K562 (cell line): Measurements from ENCODE around the gene SUMF1. TPM values are rescaled to one million over a fixed set of nuclear protein-coding genes. Genes with fewer than 3 reads are reported as not detected.

Source experiments
- CEBPB ChIP-seq: fragments of 450-650 bp; IDR thresholded peaks from 2 replicates; pipeline ENCODE4 v1.6.1; 2016; ENCODE audit warnings: missing genetic modification characterization, missing compliant biosample characterization
- KDM2B ChIP-seq: fragments of 250-450 bp; sonication (Bioruptor Pico); IDR thresholded peaks from 2 replicates; pipeline ENCODE4 v1.8.0; 2021; ENCODE audit warnings: mild to moderate bottlenecking, moderate library complexity
- MGA ChIP-seq: fragments of 450-650 bp; IDR thresholded peaks from 2 replicates; pipeline ENCODE4 v1.6.1; 2016; ENCODE audit warnings: mild to moderate bottlenecking, moderate library complexity
- NCOR1 ChIP-seq: fragments of 450-650 bp; IDR thresholded peaks from 2 replicates; pipeline ENCODE4 v1.6.1; 2016; ENCODE audit warnings: mild to moderate bottlenecking, moderate library complexity
- TEAD4 ChIP-seq, 2 experiments: sonication (generic) in 1 of 2; formaldehyde crosslinking in 1 of 2; IDR thresholded peaks; 2 replicates each; pipeline versions ENCODE4 v1.6.1 to v1.8.0; 2012 to 2022; ENCODE audit warnings: borderline replicate concordance in 1 of 2, inconsistent platforms in 1 of 2, low read length in 1 of 2, mild to moderate bottlenecking in 1 of 2, missing genetic modification reagents in 1 of 2
- USF1 ChIP-seq: sonication (generic); formaldehyde crosslinking; IDR thresholded peaks from 2 replicates; pipeline ENCODE4 v1.9.0; 2022; ENCODE audit warnings: mild to moderate bottlenecking, missing genetic modification reagents
- ZNF174 ChIP-seq: fragments of 250-450 bp; sonication (Bioruptor Pico); IDR thresholded peaks from 2 replicates; pipeline ENCODE4 v1.4.0; 2020; ENCODE audit warnings: mild to moderate bottlenecking
- polyA plus RNA-seq, 8 experiments: library from polyadenylated mRNA; depleted of rRNA in 4 of 8; stranded (reverse) in 5 of 8; unstranded in 3 of 8; fragments of >200 nt; fragmentation: Nextera tagmentation in 2 of 8; fragmentation: Illumina TruSeq in 1 of 8; extraction: Ambion mirVana in 2 of 8; extraction: Trizol in 1 of 8; gene quantifications; 2 replicates each; pipeline versions ENCODE4 v1.2.1 to v1.2.3, GENCODE V29; 2011 to 2014; ENCODE audit warnings: inconsistent platforms in 1 of 8, missing spikeins in 1 of 8
- total RNA-seq, 7 experiments: library from RNA; depleted of rRNA in 6 of 7; stranded (reverse); fragments of >200 nt in 6 of 7; fragmentation: Illumina TruSeq in 2 of 7; extraction: Trizol in 2 of 7; gene quantifications; 2 replicates each; pipeline versions ENCODE4 v1.2.1 to v1.2.3, GENCODE V29; 2011 to 2021; ENCODE audit warnings: low replicate concordance in 1 of 7

The SUMF1 gene
- total and polyA plus RNA-seq, 9 of the 15 experiments (the other 6 are each of a cell fraction or from before 2014, with no cell fraction given) = 1.3 to 7.4 (median 4.2) TPM

GRCh38 chr3:4449043-4449805 lies 17.8 kb downstream of the SUMF1 start (continued):
- TF ChIP-seq MGA (no peak), CEBPB (tag) (0 out of 2 replicates have a peak, but pooled peaks have one; percentile 19), TEAD4 (IDR thresholded peaks at IDR 0.05; ENCODE audit: low read length) (0 out of 2 replicates have a peak, but pooled peaks have one; percentile 10), TEAD4 (CRISPR knock-in tag; IDR thresholded peaks at IDR 0.05; ENCODE audit: borderline replicate concordance) (no peak), ZNF174 (CRISPR knock-in tag) (no peak), USF1 (no peak), KDM2B (CRISPR knock-in tag) (no peak), NCOR1 (peak; percentile 26; the same call in 1 of the 2 replicates)
- TF ChIP-seq, all 486 proteins: peak for 6
